Measurements from ENCODE around the gene COPE. TPM values are rescaled to one million over a fixed set of nuclear protein-coding genes. Genes with fewer than 3 reads are reported as not detected.
A peak's percentile ranks its signal among the peaks of the same experiment; 100 is the strongest.

The COPE gene
- total and polyA plus RNA-seq, 2 of the 4 experiments (the other 2 are of a cell fraction): 347 to 461 TPM

- no peak overlapping the region for H4K8ac ChIP-seq (ENCODE audit: low read depth in 2 of 2, low read length in 2 of 2)
- H2AK5ac ChIP-seq (ENCODE audit: low read depth, low read length): no peak overlapping the region
- no peak overlapping the region for H3K4me3 ChIP-seq (ENCODE audit: insufficient read depth, low read depth, low read length)
- DNase-seq: no peak
- no peak overlapping the region for H2BK20ac ChIP-seq (ENCODE audit: low read depth, low read length)
- CTCF ChIA-PET: no interaction called here
- no TSS peak for BruUV-seq (replicated peaks)
- H2BK5ac ChIP-seq (ENCODE audit: low read depth, low read length, poor library complexity, severe bottlenecking): no peak overlapping the region
- H4K5ac ChIP-seq (ENCODE audit: low read depth, low read length): no peak overlapping the region
- H3K23ac ChIP-seq (ENCODE audit: low read depth, low read length): 0 out of 2 replicates have a peak overlapping the region, but pooled peaks have one; percentile 40
- H3K27me3 ChIP-seq (ENCODE audit: control insufficient read depth, insufficient read depth, low read length): no peaks in the 10 kb centered on the region
- H4K20me1 ChIP-seq (ENCODE audit: insufficient read depth, low read length): peaks cover 71% of the 10 kb centered on the region
- H3K14ac ChIP-seq (replicated peaks; ENCODE audit: low read depth, low read length): no peak overlapping the region
- in situ Hi-C loops (cut with MboI; ENCODE audit: low sequenced_read_pairs) (loop anchor here (5.0 kb wide), 1 partner anchor 398 kb away; no protein-coding TSS in a partner anchor), intact Hi-C loops (cut with micrococcal nuclease) (loop anchor here (5.0 to 10.0 kb wide), 2 partner anchors 175 to 278 kb away; partner anchors contain the start of gene UBA52), dilution Hi-C loops (cut with HindIII; ENCODE audit: low sequenced_read_pairs, unreplicated experiment) (no loop called here)
- no peak for ATAC-seq (ENCODE audit: low read depth)
- H3K9me3 ChIP-seq (ENCODE audit: control insufficient read depth, insufficient read depth, low read length): no peaks in the 10 kb centered on the region
- no peak overlapping the region for H2AFZ ChIP-seq (replicated peaks; ENCODE audit: low read length, poor library complexity)
- H3K27ac ChIP-seq (ENCODE audit: insufficient read depth, low read length): no peak overlapping the region
- peaks cover 34 to 85% of the 10 kb centered on the region in 2 experiments for H3K79me1 ChIP-seq (ENCODE audit: low read depth in 1 of 2, low read length in 2 of 2)
- no peak overlapping the region for H3K56ac ChIP-seq (ENCODE audit: extremely low read depth, insufficient read depth, low read length)
- H2BK15ac ChIP-seq (ENCODE audit: low read depth, low read length): no peak overlapping the region
- H3K4me2 ChIP-seq (ENCODE audit: low read depth, low read length): no peak overlapping the region
- no peak for TF ChIP-seq RFX5 (IDR thresholded peaks at IDR 0.05; ENCODE audit: low read depth, low read length)
- no peak for TF ChIP-seq CTCF (conservative IDR thresholded peaks at IDR 0.05; ENCODE audit: low read depth, low read length)
- no peak for TF ChIP-seq CEBPB (IDR thresholded peaks at IDR 0.05; ENCODE audit: low read depth, low read length)
- TF ChIP-seq MXI1 (IDR thresholded peaks at IDR 0.05; ENCODE audit: borderline replicate concordance, low read depth, low read length): no peak
- no peak for TF ChIP-seq MAZ (IDR thresholded peaks at IDR 0.05; ENCODE audit: borderline replicate concordance, low read depth, low read length)
- TF ChIP-seq POLR2A (IDR thresholded peaks at IDR 0.05; ENCODE audit: low read depth, low read length): no peak
- no peak for TF ChIP-seq BHLHE40 (IDR thresholded peaks at IDR 0.05; ENCODE audit: low read depth, low read length)
- TF ChIP-seq NFE2L2 (IDR thresholded peaks at IDR 0.05; ENCODE audit: low read depth, low read length): no peak
- TF ChIP-seq RCOR1 (IDR thresholded peaks at IDR 0.05; ENCODE audit: insufficient replicate concordance, low read length): no peak
- no peak for TF ChIP-seq CHD1 (IDR thresholded peaks at IDR 0.05; ENCODE audit: low read depth, low read length)
- TF ChIP-seq FOS (IDR thresholded peaks at IDR 0.05; ENCODE audit: low read depth, low read length): no peak
- TF ChIP-seq USF2 (IDR thresholded peaks at IDR 0.05; ENCODE audit: low read depth, low read length): no peak
- TF ChIP-seq SMC3 (IDR thresholded peaks at IDR 0.05; ENCODE audit: low read depth, low read length): no peak
- TF ChIP-seq ELK1 (IDR thresholded peaks at IDR 0.05; ENCODE audit: borderline replicate concordance, low read depth, low read length): no peak
- no peak for TF ChIP-seq MAFK (IDR thresholded peaks at IDR 0.05; ENCODE audit: low read depth, low read length)
- TF ChIP-seq RAD21 (IDR thresholded peaks at IDR 0.05; ENCODE audit: low read length): no peak
- no peak overlapping the region for H4K91ac ChIP-seq (ENCODE audit: insufficient read depth, low read depth, low read length)
- no peak overlapping the region for H3K18ac ChIP-seq (ENCODE audit: low read depth, low read length)
- no peaks in the 10 kb centered on the region for H3K9me1 ChIP-seq (ENCODE audit: insufficient read depth, low read length)
- no peak overlapping the region for H3K9ac ChIP-seq (ENCODE audit: low read depth, low read length)
- peaks cover 11% of the 10 kb centered on the region for H3K4me1 ChIP-seq (ENCODE audit: control insufficient read depth, insufficient read depth, low read length)
- no peak overlapping the region for H2AK9ac ChIP-seq (replicated peaks; ENCODE audit: low read depth, low read length, poor library complexity)
- H2BK120ac ChIP-seq (ENCODE audit: low read depth, low read length): no peak overlapping the region
- H3K36me3 ChIP-seq (ENCODE audit: control insufficient read depth, insufficient read depth, low read length): peaks cover 55% of the 10 kb centered on the region
- POLR2A ChIA-PET (ENCODE audit: unreplicated experiment): no interaction called here
- 68% methylated on average over 7 of the region's 16 CpGs; no CpG with 5 or more reads in 1 of the 2 experiments for WGBS, 2 experiments (ENCODE audit: extremely low coverage in 2 of 2, insufficient read length in 1 of 2)
- no peak overlapping the region for H3K4ac ChIP-seq (ENCODE audit: low read depth, low read length)
Observed at GRCh38 chr19:18849838-18850400, 69.3 kb downstream of the COPE start.
